Activated CD8-positive, alpha-beta memory T cell treated with anti-CD3 and anti-CD28 coated beads, Interleukin-2, amount 50 U/mL, for 48 hours (primary cell): ENCODE measurements around the gene CA10.

Source experiments
- DNase-seq: peaks from one replicate; pipeline ENCODE4 v3.0.0-alpha.2; 2020

CA10 gene

GRCh38 chr17:51630101-51630671, 528.3 kb downstream of the CA10 start:
- DNase-seq: no peak

- no peak for DNase-seq
Observed at GRCh38 chr17:51629232-51629631, 529.3 kb downstream of the CA10 start.

GRCh38 chr17:51627779-51628178, 530.7 kb downstream of the CA10 start:
- no peak for DNase-seq

GRCh38 chr17:51618476-51618875, 540.0 kb downstream of the CA10 start:
- no peak for DNase-seq

GRCh38 chr17:51617986-51618385, 540.5 kb downstream of the CA10 start:
- DNase-seq: no peak

- no peak for DNase-seq
Observed at GRCh38 chr17:51613255-51613654, 545.3 kb downstream of the CA10 start.

GRCh38 chr17:51612692-51613091, 545.8 kb downstream of the CA10 start:
- DNase-seq: no peak

GRCh38 chr17:51611585-51611984, 546.9 kb downstream of the CA10 start:
- DNase-seq: no peak

GRCh38 chr17:51610834-51611233, 547.7 kb downstream of the CA10 start:
- DNase-seq: no peak

- DNase-seq: no peak
Observed at GRCh38 chr17:51610155-51610554, 548.4 kb downstream of the CA10 start.

- DNase-seq: no peak
Observed at GRCh38 chr17:51608251-51608933, 550.1 kb downstream of the CA10 start.

- no peak for DNase-seq
Observed at GRCh38 chr17:51607512-51607911, 551.0 kb downstream of the CA10 start.

- no peak for DNase-seq
Observed at GRCh38 chr17:51604299-51605020, 554.1 kb downstream of the CA10 start.

- no peak for DNase-seq
Observed at GRCh38 chr17:51601622-51602261, 556.8 kb downstream of the CA10 start.

GRCh38 chr17:51598824-51599223, 559.7 kb downstream of the CA10 start:
- no peak for DNase-seq

GRCh38 chr17:51597345-51597744, 561.2 kb downstream of the CA10 start:
- no peak for DNase-seq

- DNase-seq: no peak
Observed at GRCh38 chr17:51595826-51596398, 562.6 kb downstream of the CA10 start.

GRCh38 chr17:51590071-51590656, 568.4 kb downstream of the CA10 start:
- no peak for DNase-seq

- no peak for DNase-seq
Observed at GRCh38 chr17:51588063-51588462, 570.5 kb downstream of the CA10 start.

GRCh38 chr17:51587516-51587915, 571.0 kb downstream of the CA10 start:
- DNase-seq: no peak

GRCh38 chr17:51585514-51586104, 572.9 kb downstream of the CA10 start:
- DNase-seq: no peak

GRCh38 chr17:51580869-51581268, 577.6 kb downstream of the CA10 start:
- DNase-seq: no peak
